ENCODE data around the gene ARHGAP18.

The ARHGAP18 gene

GRCh38 chr6:129568015-129568414, 142.0 kb downstream of the ARHGAP18 start:
- DNase-seq: no peak

DNA sequence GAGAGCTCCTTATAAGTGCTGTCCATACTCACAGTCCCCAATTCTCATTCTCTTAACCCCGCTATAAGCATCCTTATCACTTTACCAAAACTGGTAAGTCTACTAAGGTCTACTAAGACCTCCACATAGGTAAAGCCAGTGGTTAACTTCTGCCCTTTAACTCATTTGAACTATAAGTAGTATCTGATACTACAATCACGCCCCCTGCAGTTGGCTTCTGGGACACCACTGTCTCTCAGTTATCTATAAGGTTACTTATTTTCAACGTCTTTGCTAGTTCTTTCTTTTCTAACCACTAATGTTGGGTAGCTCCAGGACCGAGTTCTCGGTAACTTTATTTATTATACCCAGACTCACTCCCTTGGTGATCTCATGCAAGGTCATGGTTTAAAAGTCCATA, 142.6 kb downstream of the ARHGAP18 start:
- DNase-seq: no peak

DNA sequence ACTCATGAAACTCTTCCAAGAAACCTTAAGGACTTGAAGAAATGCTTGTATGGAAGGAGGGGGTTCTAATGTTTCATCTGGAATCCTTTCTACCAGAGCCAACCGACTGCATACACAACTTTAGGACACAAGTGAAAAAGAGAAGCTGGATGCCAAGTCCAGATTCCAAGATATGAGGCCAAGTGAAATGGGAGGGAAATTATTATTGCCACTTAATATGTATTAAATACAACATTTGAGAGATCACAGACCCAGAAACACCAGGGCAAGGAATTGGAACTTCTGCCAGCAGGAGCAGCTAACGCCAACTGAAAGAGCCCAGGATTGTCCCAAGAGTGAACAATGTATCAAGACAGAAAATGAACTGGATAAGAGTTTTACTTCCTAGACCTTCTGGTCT, 144.2 kb downstream of the ARHGAP18 start:
- no peak for DNase-seq

DNA sequence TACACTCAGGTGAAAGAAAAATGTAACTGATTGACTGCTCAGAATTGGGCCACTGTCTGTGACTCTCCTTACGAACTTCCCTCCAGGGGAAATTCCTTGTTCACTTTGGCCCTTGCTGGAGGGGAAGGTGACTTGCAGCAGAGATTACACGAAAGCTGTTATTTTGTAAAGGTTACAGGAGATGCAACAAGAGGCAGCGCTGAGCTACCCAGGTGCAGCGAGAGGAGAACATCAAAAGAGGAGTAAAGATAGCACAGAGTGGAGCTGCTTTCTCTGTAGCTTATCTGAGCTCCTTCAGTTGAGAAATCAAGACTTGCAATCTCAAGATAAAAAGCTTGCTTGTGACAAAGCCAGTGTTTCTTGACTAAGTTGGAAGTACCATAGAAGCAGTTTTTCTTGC, 144.6 kb downstream of the ARHGAP18 start:
- DNase-seq: no peak

DNA sequence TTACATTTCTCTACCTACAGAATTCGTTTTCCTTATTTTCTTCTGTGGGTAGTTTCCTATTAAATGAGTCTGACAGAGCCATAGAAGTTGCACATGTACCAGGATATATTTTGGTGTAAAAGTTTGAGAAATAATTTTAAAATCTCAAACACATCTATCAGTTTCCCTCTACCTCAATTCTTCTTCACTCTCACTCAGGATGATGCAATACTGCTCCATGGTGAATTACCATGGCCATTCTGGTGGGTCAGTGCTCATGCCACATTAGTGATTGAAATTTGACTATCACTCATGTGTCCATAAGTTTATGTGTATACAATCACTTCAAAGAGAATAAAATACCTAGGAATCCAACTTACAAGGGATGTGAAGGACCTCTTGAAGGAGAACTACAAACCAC, 151.7 kb downstream of the ARHGAP18 start:
- DNase-seq: no peak

DNA sequence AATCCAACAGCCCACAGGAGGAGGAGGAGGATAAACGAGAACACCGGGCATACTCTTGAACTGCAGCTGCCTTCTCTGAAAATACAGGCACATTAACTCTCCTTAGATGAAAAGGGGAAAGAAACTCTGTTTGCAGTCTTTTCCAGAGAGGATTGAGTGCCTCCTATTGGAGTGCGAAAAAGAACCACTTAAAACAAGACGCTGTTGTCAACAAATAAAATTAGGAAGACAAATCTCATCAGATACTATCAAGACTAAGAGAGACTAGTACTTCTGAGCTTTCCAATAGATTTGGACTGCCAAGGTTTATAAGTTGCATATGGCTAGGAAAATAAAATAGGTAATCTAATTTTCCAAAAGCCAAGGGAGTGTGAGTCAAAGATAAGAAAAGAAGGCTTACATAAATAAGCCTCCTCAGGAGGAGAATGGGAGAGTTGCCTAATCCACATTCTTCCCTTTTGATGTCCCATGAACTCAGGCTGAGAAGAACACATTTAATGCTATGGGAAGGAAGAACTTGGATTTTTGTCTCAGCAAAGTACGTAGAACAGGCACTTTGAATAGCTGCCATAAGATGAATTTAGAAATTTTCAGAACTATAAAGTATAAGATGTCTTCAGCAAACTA, 154.7 kb downstream of the ARHGAP18 start:
- DNase-seq: no peak

DNA sequence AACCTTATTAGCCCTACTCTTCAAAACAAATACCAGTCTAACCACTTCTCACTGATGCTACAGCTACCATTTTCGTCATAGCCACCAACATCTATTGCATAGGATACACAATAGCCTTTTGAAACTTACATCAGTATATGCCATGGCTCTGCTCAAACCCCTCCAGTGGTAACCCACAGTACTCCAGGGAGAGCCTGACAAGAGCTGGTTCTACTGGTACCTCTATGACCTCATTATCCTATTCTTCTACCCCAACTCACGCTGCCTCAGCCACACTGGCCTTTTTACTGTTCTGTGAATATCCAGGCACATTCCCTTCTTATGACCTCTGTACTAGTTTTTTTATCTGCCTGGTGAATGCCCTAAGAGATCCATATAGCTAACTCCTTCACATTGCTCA, 157.6 kb downstream of the ARHGAP18 start:
- DNase-seq: no peak

DNA sequence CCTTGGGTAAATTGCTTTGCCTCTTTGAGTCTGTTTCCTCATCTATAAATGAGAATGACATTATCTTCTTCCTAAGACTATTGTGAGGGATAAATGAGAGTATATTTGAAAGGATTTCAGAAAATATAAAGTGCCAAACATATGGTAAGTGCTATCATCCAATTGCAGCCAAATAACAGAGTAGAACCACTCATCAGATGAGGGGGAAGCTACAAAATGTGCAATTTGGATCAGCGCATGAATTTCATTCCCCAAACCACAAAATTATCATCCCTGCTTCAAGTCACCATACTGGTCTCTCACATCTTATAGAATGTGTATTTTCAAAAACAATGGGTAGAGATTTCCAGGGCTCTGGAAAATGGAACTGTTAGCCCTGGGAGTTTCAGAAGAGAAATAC, 158.5 kb downstream of the ARHGAP18 start:
- no peak for DNase-seq

DNA sequence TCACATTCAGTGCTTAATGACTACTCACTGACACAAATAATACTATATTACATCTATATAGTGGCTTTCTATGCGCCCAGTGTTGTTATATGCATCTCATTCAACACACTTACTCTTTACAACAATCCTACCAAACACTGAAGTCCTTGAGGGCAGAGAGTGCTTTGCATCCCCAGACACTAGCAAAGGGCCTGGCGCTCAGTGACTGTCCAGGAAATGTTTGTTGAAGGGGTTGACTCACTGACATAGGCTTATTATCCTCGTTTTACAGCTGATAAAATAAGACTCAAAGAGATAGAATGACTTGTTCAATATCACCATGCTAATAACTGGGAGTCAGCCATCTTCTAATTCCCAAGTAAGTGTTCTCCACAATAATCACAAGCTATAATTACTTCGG, 163.3 kb downstream of the ARHGAP18 start:
- no peak for DNase-seq

GRCh38 chr6:129544892-129545612, 164.9 kb downstream of the ARHGAP18 start:
- no peak for DNase-seq

- DNase-seq: no peak
Observed at GRCh38 chr6:129543981-129544380, 166.0 kb downstream of the ARHGAP18 start.

- no peak for DNase-seq
Observed at GRCh38 chr6:129542705-129543104, 167.3 kb downstream of the ARHGAP18 start.

DNA sequence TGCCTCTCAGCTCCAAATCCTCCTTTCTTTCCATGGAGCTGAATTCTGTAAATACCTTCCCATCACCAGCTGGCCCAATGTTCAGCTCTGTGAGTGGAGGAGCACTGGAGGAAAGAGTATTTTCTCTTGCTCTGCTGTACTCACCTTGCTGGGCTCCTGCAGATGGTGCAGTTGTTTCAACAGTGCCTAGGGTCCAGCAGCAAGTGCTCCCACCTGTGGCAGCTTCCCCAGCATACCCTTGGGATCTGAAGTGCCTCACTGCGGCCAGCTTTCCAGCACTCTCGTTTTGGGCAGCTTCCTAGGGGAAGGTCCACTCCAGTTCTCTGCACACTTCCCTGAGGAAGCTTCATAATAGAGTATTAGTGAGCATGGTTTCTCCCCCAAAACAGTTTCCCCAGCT, 170.9 kb downstream of the ARHGAP18 start:
- DNase-seq: no peak

GRCh38 chr6:129536271-129536670, 173.7 kb downstream of the ARHGAP18 start:
- DNase-seq: no peak

- DNase-seq: no peak
Observed at GRCh38 chr6:129534926-129535325, 175.1 kb downstream of the ARHGAP18 start.

Measured in CD4-positive, alpha-beta T cell treated with Interferon gamma for 1 hour (primary cell).